HEK293T (cell line): ENCODE results near the gene MT1E.

ENCODE experiments used
- BHLHE40 ChIP-seq: fragments of 450-650 bp; IDR thresholded peaks from 2 replicates; pipeline ENCODE4 v1.6.1; 2016; ENCODE audit warnings: mild to moderate bottlenecking, moderate library complexity, borderline replicate concordance
- CTBP1 ChIP-seq: fragments of 450-650 bp; IDR thresholded peaks from 2 replicates; pipeline ENCODE4 v1.6.1; 2016; ENCODE audit warnings: borderline replicate concordance
- ELF4 ChIP-seq: fragments of 450-650 bp; IDR thresholded peaks from 2 replicates; pipeline ENCODE4 v1.6.1; 2017; ENCODE audit warnings: antibody characterized with exemption
- NFRKB ChIP-seq: fragments of 450-650 bp; IDR thresholded peaks from 2 replicates; pipeline ENCODE4 v1.6.1; 2016; ENCODE audit warnings: mild to moderate bottlenecking, moderate library complexity
- TARDBP ChIP-seq: fragments of 450-650 bp; IDR thresholded peaks from 2 replicates; pipeline ENCODE4 v1.6.1; 2016
- ZNF384 ChIP-seq: fragments of 450-650 bp; IDR thresholded peaks from 2 replicates; pipeline ENCODE4 v1.6.1; 2016

- TF ChIP-seq BHLHE40, result no peak
- no peak for TF ChIP-seq NFRKB
- no peak for TF ChIP-seq ZNF384
- no peak for TF ChIP-seq CTBP1
- no peak for TF ChIP-seq TARDBP
- no peak for TF ChIP-seq ELF4
Observed at GRCh38 chr16:56672761-56673536, 47.4 kb downstream of the MT1E start.
